ENCODE results near the gene RASIP1.
A peak's percentile ranks its signal among the peaks of the same experiment; 100 is the strongest.
"Not testable (repeated sequence)": the region's sequence is repeated elsewhere in the genome, so short reads cannot be mapped to it uniquely, and the experiment has no call there.

Gene RASIP1

GRCh38 chr19:48731452-48731851, 9.0 kb downstream of the RASIP1 start:
- no peak for DNase-seq

DNA sequence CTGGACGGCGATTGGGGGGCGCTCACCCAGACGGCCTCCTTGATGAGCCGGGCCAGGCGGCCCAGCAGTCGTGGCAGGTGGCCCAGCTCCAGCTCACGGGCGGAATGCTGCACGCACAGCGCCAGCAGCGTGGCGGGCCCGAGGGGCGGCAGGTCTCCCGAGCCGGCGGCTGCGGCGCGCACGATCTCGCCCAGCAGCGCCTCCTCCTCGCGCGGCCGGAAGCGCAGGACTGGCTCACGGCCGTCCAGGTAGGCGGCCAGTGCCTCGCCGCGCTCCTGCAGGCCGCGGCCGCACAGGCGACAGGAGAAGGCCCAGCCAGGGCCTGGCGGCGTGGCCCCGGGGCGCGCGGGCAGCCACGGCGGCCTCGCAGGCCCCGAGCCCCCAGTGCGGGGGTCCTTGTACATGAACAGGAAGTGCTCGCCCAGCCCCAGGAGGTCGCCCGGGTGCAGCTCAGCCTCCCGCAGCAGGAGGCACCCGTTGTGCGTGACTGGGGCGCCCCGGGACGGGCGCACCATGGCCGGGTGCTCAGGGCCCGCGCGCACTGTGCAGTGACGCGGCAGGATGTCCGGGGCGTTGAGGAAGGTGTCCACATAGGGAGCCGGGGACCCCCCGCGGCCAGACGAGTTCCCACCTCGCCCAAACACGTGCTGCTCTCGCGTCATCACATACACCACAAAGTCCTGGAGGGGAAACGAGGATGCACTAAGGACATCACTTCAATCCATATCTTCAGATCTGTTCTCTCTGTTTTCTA, 11.3 kb downstream of the RASIP1 start:
- DNase-seq = no peak

- no peak for DNase-seq
Observed at GRCh38 chr19:48726556-48726955, 13.9 kb downstream of the RASIP1 start.

DNA sequence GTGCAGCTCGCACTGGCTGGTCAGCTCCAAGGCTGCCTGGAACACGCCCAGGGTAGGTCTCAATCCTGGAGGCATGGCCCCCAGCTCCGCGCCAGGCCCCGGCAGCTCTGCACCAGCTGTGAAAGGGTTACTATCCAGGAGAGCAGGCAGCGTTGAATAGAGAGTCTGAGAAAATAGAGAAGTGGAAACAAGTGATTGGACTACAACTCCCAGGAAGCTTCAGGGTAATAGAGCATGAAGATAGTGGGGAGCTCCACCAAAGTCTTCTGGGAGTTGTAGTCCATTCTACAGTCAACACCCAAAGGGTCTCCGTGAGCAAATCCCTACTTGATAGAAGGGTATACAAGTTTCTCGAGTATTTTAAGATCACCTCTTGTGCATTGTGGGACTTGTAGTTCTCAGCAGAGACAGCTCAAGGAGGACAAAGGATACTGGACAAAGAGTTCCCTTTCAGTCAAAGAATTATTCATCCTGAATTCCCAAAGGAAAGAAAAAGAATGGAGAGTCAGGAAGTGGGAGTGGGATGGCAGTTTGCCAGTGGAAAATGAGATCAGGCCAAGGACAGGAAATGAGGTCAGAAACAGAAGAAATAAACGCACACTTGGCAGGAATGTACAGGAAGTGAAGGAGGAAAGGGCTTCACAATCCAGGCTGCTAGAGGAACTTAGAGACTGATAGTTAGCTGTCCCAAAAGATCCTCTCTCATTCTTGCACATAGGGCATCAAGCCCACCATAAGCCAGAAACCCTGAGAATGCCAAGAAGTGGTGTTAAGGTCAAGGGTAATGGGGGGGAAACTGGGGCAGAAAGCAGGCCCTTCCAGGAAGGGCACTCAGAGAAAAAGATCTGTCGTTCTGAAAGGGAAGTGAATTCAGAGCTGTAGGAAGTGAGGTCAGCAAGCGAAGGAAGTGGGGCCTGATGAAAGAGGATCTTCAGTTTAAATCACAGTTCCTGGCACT, 15.3 kb downstream of the RASIP1 start:
- peak; percentile 53 for DNase-seq

GRCh38 chr19:48722196-48722708, 18.2 kb downstream of the RASIP1 start:
- DNase-seq = no peak

- peak; percentile 99 for DNase-seq
Observed at GRCh38 chr19:48720613-48721296, 19.7 kb downstream of the RASIP1 start.

DNA sequence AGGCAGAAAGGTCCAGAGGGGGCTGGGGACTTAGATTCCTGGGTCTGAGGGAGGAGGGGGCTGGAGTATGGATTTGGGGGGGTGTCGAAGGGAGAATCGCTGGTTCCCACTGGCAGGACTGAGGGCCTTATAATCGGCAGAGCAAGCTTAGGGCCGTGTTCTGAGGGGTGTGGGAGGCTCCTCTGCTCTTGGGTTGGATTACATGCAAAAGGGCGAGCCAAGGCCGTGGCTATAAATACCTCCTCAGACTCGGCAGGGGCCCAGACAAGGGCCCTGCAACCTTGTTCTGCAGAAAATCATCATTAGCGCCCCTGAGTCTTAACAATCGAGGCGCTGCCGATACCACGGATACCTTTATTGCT, 20.2 kb downstream of the RASIP1 start:
- no peak for DNase-seq

GRCh38 chr19:48719263-48720171, 20.9 kb downstream of the RASIP1 start, which contains the start of gene MAMSTR:
TSS of gene MAMSTR (minus strand) at chr19:48719725. CDS start at chr19:48719031, 694 bp downstream.
- DNase-seq = no peak

DNA sequence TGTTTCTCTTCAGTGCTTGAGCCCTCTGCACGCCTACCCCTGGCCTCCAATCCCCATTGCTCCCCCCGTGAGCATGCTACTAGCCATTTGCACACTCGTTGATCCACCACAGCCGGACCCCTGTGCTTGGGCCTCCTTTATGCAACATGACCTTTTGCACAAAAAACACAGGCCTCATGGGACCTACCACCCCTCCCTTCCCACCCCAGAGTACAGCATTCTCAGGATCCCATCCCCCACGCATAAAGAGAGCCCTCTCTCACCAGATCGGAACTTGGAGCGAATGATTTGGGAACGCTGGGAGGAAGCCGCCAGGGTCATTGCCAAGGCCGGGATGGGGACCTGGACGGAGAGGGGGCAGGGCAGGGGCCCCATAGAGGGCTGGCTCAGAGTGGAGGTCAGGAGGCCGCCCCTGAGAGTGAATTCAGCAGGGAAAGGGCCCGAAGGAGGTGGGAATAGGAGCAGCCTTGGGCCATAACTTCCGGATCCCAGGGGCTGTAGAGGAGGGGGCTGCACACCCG, 21.6 kb downstream of the RASIP1 start:
- DNase-seq = no peak

- not testable (repeated sequence) for DNase-seq
Observed at GRCh38 chr19:48718106-48718505, 22.3 kb downstream of the RASIP1 start.

DNA sequence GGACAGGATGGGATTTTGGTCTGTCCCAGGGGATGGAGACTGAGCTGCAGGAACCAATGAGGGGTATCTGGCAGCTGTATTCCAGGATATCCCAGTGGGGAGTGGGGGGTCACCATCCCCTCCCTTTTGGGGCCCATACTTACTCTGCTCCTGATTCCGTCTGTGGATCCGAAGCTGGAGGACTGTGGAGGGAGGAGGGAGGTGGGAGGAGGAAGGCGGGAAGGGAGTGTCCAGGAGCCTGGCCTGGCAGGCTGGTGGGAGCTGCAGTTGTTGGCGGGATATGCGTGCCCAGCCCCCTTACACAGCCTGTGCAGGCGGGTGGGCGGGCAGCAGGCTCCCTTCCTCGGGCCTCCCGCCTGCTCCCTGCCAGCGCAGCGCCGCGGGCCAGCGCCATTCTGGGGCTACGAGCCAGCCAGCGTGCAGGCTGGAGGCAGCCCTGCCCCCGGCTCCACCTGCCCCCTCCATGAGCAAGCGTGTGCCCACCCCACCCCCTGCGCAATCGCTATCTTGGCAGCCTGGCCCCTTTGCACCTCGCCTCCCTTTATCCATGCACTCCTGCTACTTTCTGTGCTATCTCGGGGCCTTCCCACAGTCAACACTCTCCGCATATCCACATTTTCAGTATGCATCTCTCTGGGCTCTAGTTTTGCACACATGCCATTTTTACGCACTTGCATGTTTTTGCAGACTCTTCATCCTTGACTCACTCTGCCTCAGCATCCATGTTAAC, 23.7 kb downstream of the RASIP1 start:
- DNase-seq = peak; percentile 86

GRCh38 chr19:48715681-48716171, 24.7 kb downstream of the RASIP1 start:
- DNase-seq = no peak

- no peak for DNase-seq
Observed at GRCh38 chr19:48714759-48715675, 25.4 kb downstream of the RASIP1 start.

DNA sequence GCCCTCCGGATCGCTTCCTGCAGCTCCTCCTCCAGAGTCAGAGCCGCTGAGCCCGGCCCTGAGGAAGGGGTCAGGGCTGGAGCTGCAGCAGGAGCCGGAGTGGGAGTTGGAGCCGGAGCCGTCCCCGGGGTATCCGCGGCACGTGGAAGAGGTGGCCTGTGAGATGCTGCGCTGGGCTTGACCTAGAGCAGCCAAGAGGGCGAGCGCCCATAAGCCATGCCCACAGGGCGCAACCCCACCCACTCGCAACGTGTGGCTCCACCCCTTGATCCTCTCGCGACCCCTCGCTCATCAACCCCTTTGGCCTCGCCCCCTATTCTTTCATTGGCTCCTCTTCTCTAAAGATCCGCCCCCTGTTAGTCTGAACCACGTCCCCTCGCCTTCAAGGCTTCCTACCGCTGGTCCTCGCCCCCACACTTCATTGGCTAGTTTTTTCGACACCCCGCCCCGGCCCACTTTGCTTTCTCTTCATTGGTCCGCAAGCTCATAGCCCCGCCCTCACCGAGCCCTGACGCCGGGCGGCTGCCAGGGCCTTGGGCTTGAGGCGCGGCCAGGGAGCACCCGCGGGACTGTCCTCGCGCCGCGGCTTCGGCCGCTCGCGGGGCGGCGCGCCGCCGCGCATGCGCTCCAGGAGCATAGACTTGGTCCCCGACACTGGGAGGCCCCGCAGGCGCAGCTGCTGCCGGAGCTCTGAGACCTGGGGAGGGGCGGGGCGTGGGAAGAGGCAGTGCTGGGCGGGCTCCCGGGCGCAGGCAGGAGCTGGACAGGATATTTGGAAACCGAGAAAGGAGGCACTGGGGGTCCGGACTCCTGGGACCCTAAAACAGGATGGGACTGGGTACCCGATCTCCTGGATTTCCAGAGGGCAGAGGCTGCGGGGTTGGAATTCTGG, 26.3 kb downstream of the RASIP1 start:
- peak; percentile 93 for DNase-seq

- no peak for DNase-seq
Observed at GRCh38 chr19:48713041-48713863, 27.2 kb downstream of the RASIP1 start.

GRCh38 chr19:48711106-48711662, 29.2 kb downstream of the RASIP1 start:
- DNase-seq = no peak

- no peak for DNase-seq
Observed at GRCh38 chr19:48708471-48708870, 31.9 kb downstream of the RASIP1 start.
